Naive B cell (primary cell): Measurements from ENCODE around the gene ATP2B1. TPM values are rescaled to one million over a fixed set of nuclear protein-coding genes. Genes with fewer than 3 reads are reported as not detected.

Experiments
- ATAC-seq, 2 donors: fragments of 150-1000 bp; cut with Tn5 transposase; 2 replicates each; pipeline ENCODE4 v1.10.0; 2021; ENCODE audit warnings: low read depth in 2 of 2, mild to moderate bottlenecking in 2 of 2, moderate library complexity in 2 of 2
- DNase-seq: peaks from one replicate; pipeline ENCODE4 v3.0.0; 2022
- H3K27ac Mint-ChIP-seq, 6 donors: one replicate each; pipeline ENCODE4 v1.8.0; 2020 to 2022; ENCODE audit warnings: mild to moderate bottlenecking in 6 of 6, mixed read lengths in 6 of 6, moderate library complexity in 5 of 6, inconsistent platforms in 2 of 6
- H3K27me3 Mint-ChIP-seq, 3 donors: one replicate each; pipeline ENCODE4 v1.8.0; 2021 to 2022; ENCODE audit warnings: mixed read lengths in 3 of 3, mild to moderate bottlenecking in 1 of 3
- H3K36me3 Mint-ChIP-seq, 2 donors: one replicate each; pipeline ENCODE4 v1.8.0; 2020 to 2022; ENCODE audit warnings: mixed read lengths in 2 of 2, inconsistent platforms in 1 of 2, mild to moderate bottlenecking in 1 of 2
- H3K4me1 Mint-ChIP-seq, 3 donors: one replicate each; pipeline ENCODE4 v1.8.0; 2020 to 2022; ENCODE audit warnings: mixed read lengths in 3 of 3, inconsistent platforms in 1 of 3, mild to moderate bottlenecking in 1 of 3, moderate library complexity in 1 of 3
- H3K4me3 Mint-ChIP-seq, 8 donors: one replicate each; pipeline ENCODE4 v1.8.0; 2020 to 2022; ENCODE audit warnings: mild to moderate bottlenecking in 8 of 8, mixed read lengths in 8 of 8, moderate library complexity in 8 of 8, inconsistent platforms in 2 of 8
- H3K9me3 Mint-ChIP-seq, 7 donors: one replicate each; pipeline ENCODE4 v1.8.0; 2020 to 2022; ENCODE audit warnings: mixed read lengths in 7 of 7, mild to moderate bottlenecking in 5 of 7, inconsistent platforms in 2 of 7, moderate library complexity in 1 of 7
- polyA plus RNA-seq, 6 donors: library from polyadenylated mRNA; unstranded; fragments of 300-500 nt; fragmentation: Illumina TruSeq; gene quantifications; one replicate each; pipeline ENCODE4 v1.2.3, GENCODE V29; 2021; ENCODE audit warnings: low read depth in 6 of 6

The ATP2B1 gene
- polyA plus RNA-seq, 6 donors from 2014 or later = 92.2 to 113 (median 103) TPM

GRCh38 chr12:89632778-89633177 lies 75.9 kb downstream of the ATP2B1 start:
- no peak for DNase-seq
- Mint-ChIP-seq H3K4me3 (no peak overlapping the region), H3K9me3 (no peaks in the 10 kb centered on the region), H3K4me1 (peaks cover 2 to 27% (median 20%) of the 10 kb centered on the region in 3 donors), H3K27me3 (no peaks in the 10 kb centered on the region), H3K27ac (no peak overlapping the region), H3K36me3 (peaks cover 35 to 54% of the 10 kb centered on the region in 2 donors)
- ATAC-seq = no peak

GRCh38 chr12:89622115-89622514 lies 86.5 kb downstream of the ATP2B1 start:
- H3K36me3 Mint-ChIP-seq = peaks cover 8 to 13% of the 10 kb centered on the region in 2 donors
- H3K27ac Mint-ChIP-seq = no peak overlapping the region
- H3K27me3 Mint-ChIP-seq = no peaks in the 10 kb centered on the region
- H3K4me3 Mint-ChIP-seq = no peak overlapping the region
- H3K9me3 Mint-ChIP-seq = no peaks in the 10 kb centered on the region
- DNase-seq (no peak), ATAC-seq (no peak)
- peaks cover 0 to 6% (median 5%) of the 10 kb centered on the region in 3 donors for H3K4me1 Mint-ChIP-seq

- peaks cover 0 to 6% (median 5%) of the 10 kb centered on the region in 3 donors for H3K4me1 Mint-ChIP-seq
- ATAC-seq (no peak), DNase-seq (no peak)
- no peak overlapping the region for H3K4me3 Mint-ChIP-seq
- H3K27me3 Mint-ChIP-seq = no peaks in the 10 kb centered on the region
- H3K27ac Mint-ChIP-seq = no peak overlapping the region
- no peaks in the 10 kb centered on the region for H3K9me3 Mint-ChIP-seq
- peaks cover 5 to 15% of the 10 kb centered on the region in 2 donors for H3K36me3 Mint-ChIP-seq
These were observed 87.1 kb downstream of the ATP2B1 start for GRCh38 chr12:89621521-89621920.

- Mint-ChIP-seq H3K27me3 (no peaks in the 10 kb centered on the region), H3K4me3 (no peak overlapping the region), H3K36me3 (peaks cover 9 to 27% of the 10 kb centered on the region in 2 donors), H3K4me1 (peaks cover 5 to 7% (median 6%) of the 10 kb centered on the region in 3 donors), H3K9me3 (no peaks in the 10 kb centered on the region), H3K27ac (peak overlapping the region in 1 of 6 donors; percentile 29)
- DNase-seq (no peak), ATAC-seq (no peak)
These were observed 88.9 kb downstream of the ATP2B1 start for GRCh38 chr12:89619764-89620163.

- DNase-seq = no peak
- ATAC-seq = no peak
- Mint-ChIP-seq H3K36me3 (peaks cover 15 to 41% of the 10 kb centered on the region in 2 donors), H3K4me3 (no peak overlapping the region), H3K27ac (peak overlapping the region in 3 of 6 donors; percentile 1 to 71 (median 49)), H3K4me1 (peaks cover 5 to 11% (median 6%) of the 10 kb centered on the region in 3 donors), H3K27me3 (no peaks in the 10 kb centered on the region), H3K9me3 (no peaks in the 10 kb centered on the region)
These were observed 90.3 kb downstream of the ATP2B1 start for GRCh38 chr12:89618113-89618862.

- Mint-ChIP-seq H3K9me3 (no peaks in the 10 kb centered on the region), H3K27me3 (no peaks in the 10 kb centered on the region), H3K4me3 (no peak overlapping the region), H3K4me1 (peaks cover 6 to 28% (median 17%) of the 10 kb centered on the region in 3 donors), H3K36me3 (peaks cover 24 to 55% of the 10 kb centered on the region in 2 donors), H3K27ac (peak overlapping the region in 3 of 6 donors; percentile 30 to 92 (median 37))
- ATAC-seq = no peak
- no peak for DNase-seq
These were observed 98.3 kb downstream of the ATP2B1 start for GRCh38 chr12:89610366-89610765.

GRCh38 chr12:89603678-89604077 lies 105.0 kb downstream of the ATP2B1 start:
- peaks cover 28 to 51% of the 10 kb centered on the region in 2 donors for H3K36me3 Mint-ChIP-seq
- ATAC-seq (no peak), DNase-seq (no peak)
- H3K27ac Mint-ChIP-seq = no peak overlapping the region
- H3K4me1 Mint-ChIP-seq = peaks cover 3 to 15% (median 8%) of the 10 kb centered on the region in 3 donors
- H3K27me3 Mint-ChIP-seq = no peaks in the 10 kb centered on the region
- H3K4me3 Mint-ChIP-seq = no peak overlapping the region
- H3K9me3 Mint-ChIP-seq = no peaks in the 10 kb centered on the region

GRCh38 chr12:89597770-89598169 lies 110.9 kb downstream of the ATP2B1 start:
- Mint-ChIP-seq H3K9me3 (no peaks in the 10 kb centered on the region), H3K27me3 (no peaks in the 10 kb centered on the region), H3K4me1 (peaks cover 5 to 7% (median 6%) of the 10 kb centered on the region in 3 donors), H3K36me3 (peaks cover 19 to 35% of the 10 kb centered on the region in 2 donors), H3K4me3 (no peak overlapping the region), H3K27ac (no peak overlapping the region)
- ATAC-seq = no peak
- no peak for DNase-seq

- H3K4me3 Mint-ChIP-seq = no peak overlapping the region
- H3K27ac Mint-ChIP-seq = peak overlapping the region in 1 of 6 donors; percentile 57
- ATAC-seq (no peak), DNase-seq (no peak)
- H3K27me3 Mint-ChIP-seq = no peaks in the 10 kb centered on the region
- H3K36me3 Mint-ChIP-seq = peaks cover 23 to 32% of the 10 kb centered on the region in 2 donors
- H3K4me1 Mint-ChIP-seq = peaks cover 5 to 7% (median 6%) of the 10 kb centered on the region in 3 donors
- H3K9me3 Mint-ChIP-seq = no peaks in the 10 kb centered on the region
These were observed 111.4 kb downstream of the ATP2B1 start for GRCh38 chr12:89597210-89597609.

GRCh38 chr12:89593873-89594272 lies 114.8 kb downstream of the ATP2B1 start:
- no peaks in the 10 kb centered on the region for H3K27me3 Mint-ChIP-seq
- H3K4me1 Mint-ChIP-seq = peaks cover 2 to 7% (median 6%) of the 10 kb centered on the region in 3 donors
- no peak overlapping the region for H3K4me3 Mint-ChIP-seq
- DNase-seq (no peak), ATAC-seq (no peak)
- peak overlapping the region in 2 of 6 donors; percentile 49 to 70 for H3K27ac Mint-ChIP-seq
- H3K36me3 Mint-ChIP-seq = peaks cover 28 to 39% of the 10 kb centered on the region in 2 donors
- no peaks in the 10 kb centered on the region for H3K9me3 Mint-ChIP-seq

GRCh38 chr12:89593233-89593632 lies 115.4 kb downstream of the ATP2B1 start:
- Mint-ChIP-seq H3K27me3 (no peaks in the 10 kb centered on the region), H3K9me3 (no peaks in the 10 kb centered on the region), H3K27ac (peak overlapping the region in 3 of 6 donors; percentile 23 to 76 (median 70)), H3K4me3 (no peak overlapping the region), H3K36me3 (peaks cover 22 to 34% of the 10 kb centered on the region in 2 donors), H3K4me1 (peaks cover under 1 to 3% (median 1%) of the 10 kb centered on the region in 3 donors)
- no peak for DNase-seq
- ATAC-seq = no peak

GRCh38 chr12:89589753-89590152 lies 118.9 kb downstream of the ATP2B1 start:
- H3K36me3 Mint-ChIP-seq = peaks cover 19 to 28% of the 10 kb centered on the region in 2 donors
- ATAC-seq (no peak), DNase-seq (no peak)
- H3K4me1 Mint-ChIP-seq = peaks cover 2 to 3% (median 3%) of the 10 kb centered on the region in 3 donors
- no peaks in the 10 kb centered on the region for H3K9me3 Mint-ChIP-seq
- H3K27me3 Mint-ChIP-seq = no peaks in the 10 kb centered on the region
- no peak overlapping the region for H3K27ac Mint-ChIP-seq
- no peak overlapping the region for H3K4me3 Mint-ChIP-seq

GRCh38 chr12:89578499-89578898 lies 130.1 kb downstream of the ATP2B1 start:
- peaks cover 5 to 19% (median 6%) of the 10 kb centered on the region in 3 donors for H3K4me1 Mint-ChIP-seq
- H3K27me3 Mint-ChIP-seq = no peaks in the 10 kb centered on the region
- peaks cover 0 to 6% of the 10 kb centered on the region in 2 donors for H3K36me3 Mint-ChIP-seq
- ATAC-seq = no peak
- H3K9me3 Mint-ChIP-seq = peaks cover 0 to 2% (median 0%) of the 10 kb centered on the region in 7 donors
- H3K4me3 Mint-ChIP-seq = no peak overlapping the region
- DNase-seq = no peak
- H3K27ac Mint-ChIP-seq = no peak overlapping the region

- H3K4me3 Mint-ChIP-seq = no peak overlapping the region
- no peaks in the 10 kb centered on the region for H3K36me3 Mint-ChIP-seq
- DNase-seq = no peak
- peaks cover 5 to 19% (median 6%) of the 10 kb centered on the region in 3 donors for H3K4me1 Mint-ChIP-seq
- no peaks in the 10 kb centered on the region for H3K9me3 Mint-ChIP-seq
- no peaks in the 10 kb centered on the region for H3K27me3 Mint-ChIP-seq
- no peak for ATAC-seq
- H3K27ac Mint-ChIP-seq = peak overlapping the region in 2 of 6 donors; percentile 25 to 54
These were observed 131.9 kb downstream of the ATP2B1 start for GRCh38 chr12:89576572-89577220.
